Endothelial cell (in vitro differentiated cells): Measurements from ENCODE around the gene TMPRSS5. TPM values are rescaled to one million over a fixed set of nuclear protein-coding genes. Genes with fewer than 3 reads are reported as not detected.

Experiments used
- DNase-seq: peaks from one replicate; pipeline ENCODE4 v3.0.0; 2021; ENCODE audit warnings: low spot score
- H3K27ac Mint-ChIP-seq: one replicate; pipeline ENCODE4 v1.8.0; 2021; ENCODE audit warnings: mixed read lengths, inconsistent platforms; ENCODE audit not compliant: unreplicated experiment
- H3K27me3 Mint-ChIP-seq: one replicate; pipeline ENCODE4 v1.8.0; 2021; ENCODE audit warnings: mild to moderate bottlenecking, moderate library complexity, mixed read lengths, inconsistent platforms; ENCODE audit not compliant: unreplicated experiment
- H3K36me3 Mint-ChIP-seq: one replicate; pipeline ENCODE4 v1.8.0; 2021; ENCODE audit warnings: mild to moderate bottlenecking, low read depth, mixed read lengths, inconsistent platforms; ENCODE audit not compliant: unreplicated experiment
- H3K4me1 Mint-ChIP-seq: one replicate; pipeline ENCODE4 v1.8.0; 2021; ENCODE audit warnings: mild to moderate bottlenecking, mixed read lengths, inconsistent platforms; ENCODE audit not compliant: unreplicated experiment
- H3K4me3 Mint-ChIP-seq: one replicate; pipeline ENCODE4 v1.8.0; 2021; ENCODE audit warnings: mild to moderate bottlenecking, mixed read lengths, inconsistent platforms; ENCODE audit not compliant: unreplicated experiment
- H3K9me3 Mint-ChIP-seq: one replicate; pipeline ENCODE4 v1.8.0; 2021; ENCODE audit warnings: mixed read lengths, inconsistent platforms; ENCODE audit not compliant: unreplicated experiment
- total RNA-seq: library from RNA; stranded (reverse); fragmentation: NEBNext Ultra II Directional; extraction: Animal tissue kit (Norgen Biotek cat#: 25700); gene quantifications from one replicate; pipeline ENCODE4 v1.2.1, GENCODE V29; 2021; ENCODE audit not compliant: unreplicated experiment
- TF ChIP-seq, protein P1 (sequence below): fragments of 200-600 bp; sonication (generic); IDR thresholded peaks from one replicate; pipeline ENCODE4 v1.5.0; 2021; ENCODE audit warnings: antibody characterized with exemption; ENCODE audit not compliant: unreplicated experiment

Gene TMPRSS5
- total RNA-seq, 1 donor from 2014 or later = 2.7 TPM

DNA sequence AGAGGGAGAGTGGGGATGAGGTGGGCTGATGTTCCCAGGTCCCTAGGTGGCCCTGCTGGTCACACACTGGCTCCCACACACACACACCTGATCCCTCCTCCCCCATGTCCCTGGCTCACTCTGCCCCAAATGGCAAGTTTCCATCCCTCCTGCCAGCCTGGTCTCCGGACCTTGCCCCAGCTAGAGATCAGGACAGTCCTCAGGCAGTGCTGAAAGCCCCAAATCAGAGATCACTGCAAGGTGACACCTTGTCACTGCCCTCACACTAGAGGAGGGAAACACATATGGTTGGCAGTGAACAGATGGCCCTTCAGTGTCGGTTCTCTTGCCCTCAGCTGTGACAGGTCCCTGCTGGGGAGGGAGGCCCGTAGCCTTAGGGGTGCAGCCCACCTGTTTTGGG is 7.6 kb downstream of the TMPRSS5 start:
- peaks cover 19% of the 10 kb centered on the region for H3K36me3 Mint-ChIP-seq
- TF ChIP-seq, protein P1, sequence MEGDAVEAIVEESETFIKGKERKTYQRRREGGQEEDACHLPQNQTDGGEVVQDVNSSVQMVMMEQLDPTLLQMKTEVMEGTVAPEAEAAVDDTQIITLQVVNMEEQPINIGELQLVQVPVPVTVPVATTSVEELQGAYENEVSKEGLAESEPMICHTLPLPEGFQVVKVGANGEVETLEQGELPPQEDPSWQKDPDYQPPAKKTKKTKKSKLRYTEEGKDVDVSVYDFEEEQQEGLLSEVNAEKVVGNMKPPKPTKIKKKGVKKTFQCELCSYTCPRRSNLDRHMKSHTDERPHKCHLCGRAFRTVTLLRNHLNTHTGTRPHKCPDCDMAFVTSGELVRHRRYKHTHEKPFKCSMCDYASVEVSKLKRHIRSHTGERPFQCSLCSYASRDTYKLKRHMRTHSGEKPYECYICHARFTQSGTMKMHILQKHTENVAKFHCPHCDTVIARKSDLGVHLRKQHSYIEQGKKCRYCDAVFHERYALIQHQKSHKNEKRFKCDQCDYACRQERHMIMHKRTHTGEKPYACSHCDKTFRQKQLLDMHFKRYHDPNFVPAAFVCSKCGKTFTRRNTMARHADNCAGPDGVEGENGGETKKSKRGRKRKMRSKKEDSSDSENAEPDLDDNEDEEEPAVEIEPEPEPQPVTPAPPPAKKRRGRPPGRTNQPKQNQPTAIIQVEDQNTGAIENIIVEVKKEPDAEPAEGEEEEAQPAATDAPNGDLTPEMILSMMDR = no peak
- no peaks in the 10 kb centered on the region for H3K9me3 Mint-ChIP-seq
- H3K27ac Mint-ChIP-seq = no peak overlapping the region
- DNase-seq = no peak
- peaks cover 2% of the 10 kb centered on the region for H3K27me3 Mint-ChIP-seq
- H3K4me3 Mint-ChIP-seq = no peak overlapping the region
- no peaks in the 10 kb centered on the region for H3K4me1 Mint-ChIP-seq

DNA sequence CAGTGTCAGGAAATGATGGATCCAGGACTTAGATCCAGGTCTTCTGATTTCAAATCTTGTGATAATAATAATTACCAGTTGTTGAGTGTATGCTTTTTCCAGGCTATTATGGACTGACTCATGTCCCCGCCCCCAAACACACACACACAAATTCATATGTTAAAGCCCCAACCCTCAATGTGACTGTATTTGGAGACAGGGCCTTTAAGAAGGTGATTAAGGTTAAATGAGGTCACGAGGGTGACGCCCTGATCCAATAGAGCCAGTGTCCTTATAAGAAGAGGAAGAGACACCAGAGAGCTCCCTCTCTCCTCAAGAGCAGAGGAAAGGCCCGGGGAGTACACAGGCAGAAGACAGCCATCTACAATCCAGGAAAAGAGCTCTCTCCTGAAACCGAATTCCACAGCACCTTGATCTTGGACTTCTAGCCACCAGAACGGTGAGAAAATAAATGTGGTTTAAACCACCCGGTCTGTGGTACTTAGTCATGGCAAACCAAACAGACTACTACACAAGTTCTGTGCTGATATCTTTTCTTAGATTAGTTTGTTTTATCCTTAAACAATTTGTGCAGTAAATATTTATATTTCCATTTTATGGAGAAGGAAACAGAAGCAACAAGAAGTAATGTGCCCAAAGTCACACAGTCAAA is 8.2 kb downstream of the TMPRSS5 start:
- H3K4me3 Mint-ChIP-seq = no peak overlapping the region
- TF ChIP-seq, protein P1 = no peak
- H3K27me3 Mint-ChIP-seq = peaks cover 2% of the 10 kb centered on the region
- H3K4me1 Mint-ChIP-seq = no peaks in the 10 kb centered on the region
- H3K9me3 Mint-ChIP-seq = no peaks in the 10 kb centered on the region
- no peak overlapping the region for H3K27ac Mint-ChIP-seq
- H3K36me3 Mint-ChIP-seq = peaks cover 15% of the 10 kb centered on the region
- DNase-seq = no peak

DNA sequence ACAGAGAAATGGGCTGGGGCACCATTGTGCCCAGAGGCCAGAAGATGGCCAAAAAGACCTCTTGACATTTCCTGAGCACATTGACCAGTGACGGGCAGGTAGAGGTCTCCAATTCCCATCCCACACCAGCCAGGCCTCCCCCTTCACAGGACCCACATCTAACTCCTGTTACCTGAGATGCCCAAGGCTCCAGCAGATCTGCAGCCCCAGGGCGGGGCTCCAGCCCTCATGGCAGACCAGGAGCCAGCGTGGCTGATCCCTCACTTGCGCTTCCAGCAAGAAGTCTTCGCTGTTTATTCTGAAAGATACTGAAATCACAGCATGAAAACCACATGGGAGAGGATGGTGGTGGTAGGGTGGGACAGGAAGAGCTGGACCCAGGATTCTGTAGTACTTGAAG is 9.0 kb downstream of the TMPRSS5 start:
- Mint-ChIP-seq H3K36me3 (peaks cover 15% of the 10 kb centered on the region), H3K27ac (no peak overlapping the region)

DNA sequence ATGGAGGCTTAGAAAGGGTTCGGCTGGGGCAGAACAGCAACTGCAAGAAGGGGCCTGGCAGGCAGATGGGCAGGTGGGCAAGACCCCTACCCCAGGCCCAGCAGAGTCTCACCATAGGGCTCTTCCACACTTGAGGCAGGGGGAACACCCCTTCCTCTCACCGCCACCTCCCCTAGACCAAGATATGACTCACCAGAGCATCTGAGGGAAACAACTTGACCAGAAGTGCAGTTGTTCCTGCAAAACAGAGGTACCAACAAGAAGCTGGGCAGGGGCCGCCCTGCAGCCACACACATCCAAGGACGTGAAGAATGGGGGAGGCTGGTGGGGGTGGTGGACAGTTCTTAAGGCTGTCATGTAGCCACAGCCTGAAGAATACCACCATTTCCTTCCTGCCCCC is 10.9 kb downstream of the TMPRSS5 start:
- H3K4me3 Mint-ChIP-seq = no peak overlapping the region
- no peak overlapping the region for H3K27ac Mint-ChIP-seq
- peaks cover 2% of the 10 kb centered on the region for H3K27me3 Mint-ChIP-seq
- DNase-seq = no peak
- no peaks in the 10 kb centered on the region for H3K9me3 Mint-ChIP-seq
- TF ChIP-seq, protein P1 = no peak
- no peaks in the 10 kb centered on the region for H3K4me1 Mint-ChIP-seq
- peaks cover 15% of the 10 kb centered on the region for H3K36me3 Mint-ChIP-seq

More for the DNA sequence above, 9.0 kb downstream of the TMPRSS5 start:
- Mint-ChIP-seq H3K27me3 (peaks cover 2% of the 10 kb centered on the region), H3K4me3 (no peak overlapping the region), H3K4me1 (no peaks in the 10 kb centered on the region), H3K9me3 (no peaks in the 10 kb centered on the region)
- TF ChIP-seq, protein P1 = no peak
- no peak for DNase-seq

DNA sequence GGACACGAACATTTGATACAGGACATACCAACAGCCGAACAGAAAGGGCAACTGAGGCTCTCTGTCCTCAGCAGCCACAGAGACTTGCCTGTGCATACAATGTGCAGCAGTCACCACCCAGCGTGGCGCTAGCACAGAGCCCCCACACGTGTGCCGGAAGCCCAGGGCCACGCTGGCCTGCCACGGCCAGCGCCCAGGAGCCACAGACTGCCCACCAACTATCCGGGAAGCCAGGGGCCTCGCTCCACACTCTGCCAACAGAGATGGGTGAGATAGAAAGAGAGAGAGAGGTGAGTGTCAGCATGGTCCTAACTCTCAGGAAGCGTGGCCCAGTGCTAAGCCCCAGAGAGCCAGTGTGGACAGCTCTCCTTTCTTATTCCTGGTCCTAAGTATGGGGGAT is 11.7 kb downstream of the TMPRSS5 start:
- peaks cover 2% of the 10 kb centered on the region for H3K27me3 Mint-ChIP-seq
- TF ChIP-seq, protein P1 = no peak
- no peaks in the 10 kb centered on the region for H3K4me1 Mint-ChIP-seq
- H3K9me3 Mint-ChIP-seq = no peaks in the 10 kb centered on the region
- H3K4me3 Mint-ChIP-seq = no peak overlapping the region
- peaks cover 15% of the 10 kb centered on the region for H3K36me3 Mint-ChIP-seq
- H3K27ac Mint-ChIP-seq = no peak overlapping the region
- no peak for DNase-seq
